NCI-H2029 (cell line): ENCODE results near the gene EXOSC5.
"Not testable (repeated sequence)": the region's sequence is repeated elsewhere in the genome, so short reads cannot be mapped to it uniquely, and the experiment has no call there.

Experiments
- DNase-seq: peaks from one replicate; lab custom pipeline; 2025; lab: John Stamatoyannopoulos, UW

Gene EXOSC5

DNA sequence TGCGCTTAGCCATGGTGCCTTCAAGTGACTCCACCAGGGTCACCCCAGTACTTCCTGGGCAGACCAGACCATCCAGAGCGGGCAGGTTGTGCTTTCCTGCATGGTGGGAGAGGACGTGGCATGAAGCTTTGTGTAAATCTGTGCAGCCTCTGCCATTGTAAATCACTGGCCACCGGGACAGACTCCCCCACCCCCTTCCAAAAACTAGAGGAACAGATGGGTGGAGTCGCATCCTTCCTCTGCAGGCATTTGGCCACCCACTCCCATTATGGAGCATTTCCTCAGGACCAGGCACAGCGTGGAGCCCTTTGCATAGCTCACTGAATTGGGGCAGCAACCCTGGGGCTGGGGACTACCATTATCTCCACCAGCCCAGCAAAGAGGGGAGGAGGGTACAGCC, 8.6 kb upstream of the EXOSC5 start:
- no peak for DNase-seq

DNA sequence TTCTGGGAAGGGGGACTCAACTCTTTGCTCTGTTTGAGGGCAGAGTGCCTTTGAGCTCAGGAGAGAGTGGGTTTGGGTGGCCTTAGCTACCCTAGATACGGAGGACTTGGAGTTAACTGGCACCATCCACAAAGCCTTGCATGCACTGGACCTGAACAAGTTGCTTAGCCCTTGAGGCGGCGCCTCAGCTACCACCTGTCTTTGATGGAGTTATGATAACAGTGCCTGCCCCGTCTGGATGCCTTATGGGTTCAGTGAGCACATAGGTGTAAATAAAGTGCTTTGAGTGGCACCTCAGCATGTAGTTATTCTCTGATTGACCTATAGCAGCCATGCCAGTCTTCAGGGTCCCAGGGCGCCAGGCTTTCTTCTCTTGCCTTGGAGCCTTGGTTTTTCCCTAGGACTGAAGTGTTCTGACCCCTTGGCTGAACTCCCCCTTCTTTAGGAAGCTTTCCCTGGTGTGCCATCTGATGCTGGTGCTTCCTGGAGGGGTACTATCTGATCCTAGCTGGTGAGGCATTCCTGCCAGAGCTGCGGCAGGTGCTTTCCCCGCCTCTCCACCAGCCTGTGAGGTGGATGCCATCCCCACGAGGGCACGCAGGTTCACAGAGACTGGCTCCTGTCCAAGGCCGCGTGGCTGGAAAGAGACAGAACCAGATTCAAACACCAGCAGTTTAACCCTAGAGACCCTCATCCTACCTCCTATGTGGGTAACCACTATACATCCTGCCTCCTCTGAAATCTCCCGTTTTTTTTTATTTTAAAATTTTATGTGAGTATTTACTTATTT, 6.2 kb upstream of the EXOSC5 start:
- peak; percentile 55 for DNase-seq

DNA sequence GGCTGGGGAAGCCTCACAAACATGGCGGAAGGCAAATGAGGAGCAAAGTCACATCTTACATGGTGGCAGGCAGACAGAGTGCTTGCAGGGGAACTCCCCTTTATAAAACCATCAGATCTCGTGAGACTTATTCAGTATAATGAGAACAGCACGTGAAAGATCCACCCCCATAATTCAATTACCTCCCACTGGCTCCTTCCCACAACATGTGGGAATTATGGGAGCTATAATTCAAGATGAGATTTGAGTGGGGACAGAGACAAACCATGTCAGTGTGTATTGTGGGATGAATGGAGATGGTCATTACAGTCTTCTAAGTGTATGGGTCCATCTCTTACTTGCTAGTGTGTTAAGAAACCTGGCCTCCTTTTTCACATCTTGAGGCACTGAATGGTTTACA, 4.9 kb upstream of the EXOSC5 start:
- no peak for DNase-seq

DNA sequence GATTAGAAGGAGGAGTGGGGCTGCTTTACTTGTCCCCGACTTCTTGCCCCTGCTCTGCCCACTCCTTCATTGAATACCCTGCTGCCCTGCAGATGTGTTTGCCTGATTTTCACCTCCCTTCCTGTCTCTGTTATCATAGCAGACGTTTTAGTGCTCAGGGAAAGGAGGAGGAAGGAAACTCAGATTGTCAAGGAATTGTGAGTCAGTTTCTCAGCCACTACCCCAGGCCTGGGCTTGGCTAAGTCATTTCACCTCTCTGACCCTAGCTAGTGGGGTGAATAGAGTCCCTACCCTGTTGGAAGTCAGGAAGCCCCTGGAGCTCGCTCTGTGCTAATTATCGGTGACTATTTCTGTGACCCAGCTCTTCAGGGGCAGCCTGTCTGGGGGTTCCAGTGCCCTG, 4.3 kb upstream of the EXOSC5 start:
- no peak for DNase-seq

DNA sequence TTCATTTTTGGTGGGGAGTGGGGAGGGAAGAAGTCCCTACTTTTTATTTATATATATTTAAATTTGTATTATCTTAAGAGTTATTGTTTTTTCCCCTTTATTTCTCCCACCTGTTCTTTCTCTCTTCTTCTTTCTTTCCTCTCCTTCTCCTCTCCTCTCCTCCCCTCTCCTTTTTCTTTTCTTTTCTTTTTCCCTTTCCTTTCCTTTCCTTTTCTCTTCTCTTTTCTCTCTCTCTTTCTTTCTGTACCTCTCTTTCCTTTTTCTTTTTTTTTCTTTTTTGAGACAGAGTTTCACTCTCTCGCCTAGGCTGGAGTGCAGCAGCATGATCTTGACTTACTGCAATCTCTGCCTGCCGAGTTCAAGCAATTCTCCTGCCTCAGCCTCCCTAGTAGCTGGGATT, 2.4 kb upstream of the EXOSC5 start:
- no peak for DNase-seq

DNA sequence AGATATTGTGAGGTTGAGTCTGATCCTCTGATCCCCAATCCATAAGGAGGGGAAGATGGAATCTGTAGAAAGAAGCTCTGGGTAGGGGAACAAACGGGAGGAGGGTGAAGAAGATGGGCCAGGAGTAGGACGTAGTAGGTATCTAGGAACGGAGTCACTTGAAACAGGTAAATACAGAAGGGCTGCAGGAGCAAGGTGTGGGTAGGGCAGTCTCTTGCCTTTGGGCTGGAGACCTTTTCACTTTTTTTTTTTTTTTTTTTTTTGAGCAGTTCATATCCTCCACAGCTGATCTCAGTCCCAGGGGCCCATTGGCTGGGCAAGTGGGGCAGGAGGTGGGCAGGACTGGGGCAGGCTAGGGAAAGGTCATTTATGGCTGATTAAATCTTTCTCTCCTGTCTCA, 1.9 kb upstream of the EXOSC5 start:
- no peak for DNase-seq

DNA sequence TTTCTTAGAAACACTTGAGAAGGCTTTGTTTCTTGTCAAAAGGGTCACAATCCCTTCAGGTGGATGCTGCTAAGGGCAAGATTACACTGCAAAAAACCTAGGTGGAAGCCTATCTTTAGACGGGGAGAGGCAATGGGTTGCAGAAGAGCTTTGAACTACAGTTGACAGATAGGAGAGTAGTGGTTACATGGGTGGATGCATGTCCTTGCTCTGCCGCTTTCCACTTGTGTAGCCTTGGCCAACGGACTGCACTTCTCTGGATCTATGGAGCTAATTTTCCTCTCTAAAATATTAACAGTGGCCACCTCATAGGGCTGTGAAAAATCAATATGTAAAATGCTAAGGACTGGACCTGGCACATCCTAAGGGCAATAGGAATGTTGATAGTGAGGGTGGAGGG, 1.4 kb upstream of the EXOSC5 start:
- no peak for DNase-seq

DNA sequence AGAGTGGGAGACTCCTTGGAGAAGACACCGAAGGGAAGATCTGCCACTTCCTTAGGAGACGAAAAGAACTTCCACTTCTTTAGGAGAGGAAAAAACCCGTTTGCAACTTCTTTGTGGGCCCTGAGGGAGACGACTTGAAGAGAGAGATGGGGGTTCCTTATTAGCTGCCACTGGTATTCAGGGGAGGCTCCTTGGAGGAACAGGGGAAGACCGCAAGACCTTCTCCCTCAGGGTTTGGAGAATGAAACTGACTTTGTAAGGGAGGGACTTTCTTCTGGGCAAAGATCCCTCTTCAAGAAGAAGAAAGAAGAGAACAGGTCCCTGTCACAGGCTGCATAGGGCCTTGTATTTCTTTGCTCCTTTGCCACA, 875 bp upstream of the EXOSC5 start:
- DNase-seq = no peak

DNA sequence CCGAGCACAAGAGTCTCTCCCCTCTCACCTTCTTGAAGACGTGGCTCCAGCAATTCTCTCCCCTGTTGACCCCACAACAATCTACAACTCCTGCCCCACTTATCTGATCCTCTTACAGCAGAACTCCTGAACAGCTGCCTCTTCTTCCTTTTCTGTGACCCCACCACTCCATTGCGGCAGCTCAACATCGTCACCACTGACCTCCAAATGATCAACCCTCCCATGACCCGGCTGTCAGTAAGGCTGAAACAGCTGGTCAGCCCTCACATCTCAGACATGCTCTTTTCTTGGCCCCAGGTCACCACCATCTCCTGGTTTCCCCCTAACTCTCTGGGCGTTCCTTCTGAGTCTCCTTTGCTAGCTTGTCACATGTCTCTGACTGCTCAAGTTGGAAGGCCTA, 1.8 kb downstream of the EXOSC5 start:
- DNase-seq = no peak

DNA sequence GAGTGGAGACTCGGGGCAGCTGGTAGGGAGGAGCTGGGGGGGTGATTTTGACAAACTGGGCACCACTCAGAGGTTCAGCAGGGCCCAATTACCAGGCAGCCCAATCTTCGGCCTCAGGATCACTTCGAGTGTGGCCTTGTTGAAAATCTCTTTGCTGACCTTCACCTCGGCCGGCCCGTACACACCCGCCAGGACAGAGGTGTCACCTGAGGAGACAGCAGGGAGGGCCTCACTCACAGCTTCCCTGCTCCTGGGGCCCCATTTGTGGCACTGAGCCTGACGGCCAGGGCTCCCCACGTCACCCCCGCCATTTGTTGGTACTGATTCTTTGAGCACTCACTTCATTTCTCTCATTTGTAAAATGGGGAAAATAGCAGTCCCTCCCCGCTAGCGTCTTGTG, 4.4 kb downstream of the EXOSC5 start:
- no peak for DNase-seq

DNA sequence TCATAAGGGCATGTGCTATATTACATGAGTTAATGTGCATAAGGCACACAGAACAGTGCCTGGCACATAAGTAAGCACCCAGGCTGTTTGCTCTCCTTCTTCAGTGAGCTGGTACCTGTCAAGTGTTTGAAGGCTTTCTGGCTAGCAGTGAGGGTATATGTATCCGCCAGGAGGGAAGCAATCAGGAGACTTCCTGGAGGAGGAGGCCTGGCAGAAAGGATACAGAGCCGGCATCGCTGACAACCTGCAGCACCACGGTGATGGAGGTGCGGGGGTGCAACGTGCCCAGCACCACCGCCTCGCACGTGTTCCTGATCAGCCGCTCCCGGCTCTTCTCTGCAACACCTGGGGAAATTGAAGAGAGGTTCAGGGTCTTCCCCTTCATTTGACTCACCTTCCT, 5.5 kb downstream of the EXOSC5 start:
- DNase-seq = no peak

DNA sequence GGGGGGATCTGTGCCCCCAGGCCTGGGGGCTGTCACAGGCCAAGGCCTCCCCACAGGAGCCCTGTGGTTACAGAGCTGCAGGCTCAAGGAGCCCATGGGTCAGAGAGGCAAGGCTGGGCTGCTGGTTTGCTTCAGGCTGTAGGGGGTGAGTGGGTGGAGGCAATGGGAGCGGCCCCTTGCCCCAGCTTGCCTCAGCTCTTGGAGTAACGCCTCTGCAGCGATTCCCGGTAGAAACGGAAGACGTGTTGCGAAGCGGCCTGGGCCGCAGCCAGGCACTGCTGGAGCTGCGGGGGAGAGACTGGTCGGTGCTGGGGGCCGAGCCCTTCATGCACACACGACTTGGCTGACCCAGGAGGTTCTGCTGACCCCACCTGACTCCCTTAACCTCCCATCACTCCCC, 10.7 kb downstream of the EXOSC5 start:
- DNase-seq = no peak

DNA sequence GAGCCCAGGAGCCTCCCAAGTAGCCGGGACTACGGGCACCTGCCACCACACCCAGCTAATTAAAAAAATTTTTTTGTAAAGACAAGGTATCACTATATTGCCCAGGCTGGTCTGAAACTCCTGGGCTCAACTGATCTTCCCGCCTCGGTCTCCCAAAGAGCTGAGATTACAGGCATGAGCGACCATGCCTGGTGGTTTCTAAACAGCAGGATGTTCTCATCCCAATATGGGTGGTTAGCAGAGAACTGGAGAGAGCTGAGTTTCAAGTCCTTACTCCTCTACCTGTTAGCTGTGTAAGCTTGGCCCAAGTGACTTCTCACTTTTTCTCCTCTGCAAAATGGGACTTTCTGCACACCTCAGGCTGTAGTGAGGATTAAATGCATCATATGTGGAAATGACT, 12.8 kb downstream of the EXOSC5 start:
- DNase-seq = no peak

DNA sequence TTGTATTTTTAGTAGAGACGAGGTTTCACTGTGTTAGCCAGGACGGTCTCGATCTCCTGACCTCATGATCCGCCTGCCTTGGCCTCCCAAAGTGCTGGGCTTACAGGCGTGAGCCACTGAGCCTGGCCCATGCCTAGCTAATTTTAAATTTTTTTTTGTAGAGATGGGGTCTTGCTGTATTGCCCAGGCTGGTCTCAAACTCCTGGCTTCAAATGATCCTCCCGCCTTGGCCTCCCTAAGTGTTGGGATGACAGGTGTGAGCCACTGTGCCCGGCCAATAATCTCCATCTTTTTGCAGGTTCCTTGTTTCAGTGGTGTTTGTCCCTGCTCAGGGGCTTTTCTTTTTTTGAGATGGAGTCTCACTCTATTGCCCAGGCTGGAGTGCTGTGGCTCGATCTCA, 15.6 kb downstream of the EXOSC5 start:
- DNase-seq = not testable (repeated sequence)

DNA sequence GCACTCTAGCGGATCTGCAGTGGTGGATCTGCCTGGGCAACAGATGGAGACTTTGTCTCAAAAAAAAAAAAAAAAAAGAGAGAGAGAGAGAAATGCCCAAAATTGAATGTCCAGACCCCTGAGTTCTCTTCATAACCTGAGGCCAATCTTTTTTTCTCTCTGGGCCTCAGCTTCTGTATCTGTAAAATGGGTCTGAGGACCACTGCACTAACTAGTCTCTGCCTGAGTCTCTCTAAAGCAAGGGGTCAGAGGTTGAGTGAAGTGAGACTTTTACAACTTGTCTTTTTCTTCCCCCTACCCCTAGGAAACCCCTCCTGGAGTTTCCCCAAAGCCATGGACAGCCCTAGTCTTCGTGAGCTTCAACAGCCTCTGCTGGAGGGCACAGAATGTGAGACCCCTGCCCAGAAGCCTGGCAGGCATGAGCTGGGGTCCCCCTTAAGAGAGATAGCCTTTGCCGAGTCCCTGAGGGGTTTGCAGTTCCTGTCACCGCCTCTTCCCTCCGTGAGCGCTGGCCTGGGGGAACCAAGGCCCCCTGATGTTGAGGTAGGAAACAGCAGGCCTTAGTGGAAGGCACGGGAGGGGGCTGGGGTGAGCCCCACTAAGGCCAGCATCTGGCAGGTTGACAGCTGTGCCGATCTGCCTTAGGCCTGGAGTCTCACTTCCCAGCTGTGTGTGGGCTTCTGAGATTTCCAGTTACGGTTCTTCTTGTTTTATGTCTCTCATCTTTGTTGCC, 19.0 kb downstream of the EXOSC5 start:
- DNase-seq = no peak

DNA sequence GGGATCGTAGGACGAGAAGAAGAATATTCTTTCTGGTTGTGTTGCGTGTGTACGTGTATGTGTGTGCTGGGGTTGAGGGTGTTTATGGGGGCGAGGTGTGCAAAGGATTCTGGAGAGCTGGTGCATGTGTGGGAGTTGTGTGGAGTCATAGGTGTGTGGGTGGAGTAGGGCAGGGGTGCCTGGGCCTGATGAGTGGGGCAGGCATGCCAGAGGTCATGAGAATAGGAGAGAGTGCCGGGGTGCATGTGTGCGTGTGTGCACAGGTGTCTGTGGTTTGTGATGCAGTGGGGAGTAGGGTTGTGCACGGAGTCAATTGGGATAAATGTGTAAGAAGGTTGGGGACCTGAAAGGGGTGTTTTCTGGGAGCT, 20.2 kb downstream of the EXOSC5 start:
- no peak for DNase-seq

DNA sequence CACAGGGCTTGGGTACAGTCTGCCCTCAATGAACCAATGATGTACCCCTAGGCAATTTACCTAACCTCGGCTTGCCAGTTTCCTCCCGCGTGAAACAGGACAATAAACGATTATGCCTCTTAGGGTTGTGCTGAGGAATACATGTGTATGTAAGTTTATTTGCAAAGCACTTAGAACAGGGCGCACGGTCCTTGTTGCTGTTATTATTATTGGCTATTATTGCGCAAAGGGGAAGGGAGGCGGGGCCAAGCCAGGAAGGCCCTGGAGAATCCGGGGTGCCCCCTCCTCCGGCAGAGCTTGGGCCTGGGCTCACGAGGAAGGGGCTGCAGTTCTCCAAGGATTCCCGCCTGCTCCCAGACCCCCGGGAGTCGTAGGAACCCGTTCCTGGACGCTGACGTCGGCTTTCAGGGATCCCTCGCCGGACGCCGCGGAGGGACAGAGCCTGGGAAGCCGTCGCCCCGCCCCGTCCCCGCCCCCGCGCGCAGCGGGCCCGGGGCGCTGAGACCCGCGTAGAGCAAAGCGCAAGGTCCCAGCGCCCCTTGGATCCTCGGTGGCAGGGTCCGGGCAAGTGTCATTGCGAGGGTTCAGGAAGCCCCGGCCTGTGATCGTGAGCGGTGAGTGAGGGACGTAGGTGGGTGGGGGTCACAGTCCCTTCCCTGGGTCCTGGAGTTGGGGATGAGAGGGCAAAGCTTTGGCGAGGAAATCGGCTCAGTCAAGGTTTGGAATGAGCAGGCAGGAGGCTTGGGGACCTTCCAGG, 20.7 kb downstream of the EXOSC5 start, which contains the start of gene TMEM91:
TSS of gene TMEM91 (plus strand) at position 293 of the 757 bp plus-strand sequence. CDS start 1,777 bp downstream, outside the sequence.
- DNase-seq = peak; percentile 28

DNA sequence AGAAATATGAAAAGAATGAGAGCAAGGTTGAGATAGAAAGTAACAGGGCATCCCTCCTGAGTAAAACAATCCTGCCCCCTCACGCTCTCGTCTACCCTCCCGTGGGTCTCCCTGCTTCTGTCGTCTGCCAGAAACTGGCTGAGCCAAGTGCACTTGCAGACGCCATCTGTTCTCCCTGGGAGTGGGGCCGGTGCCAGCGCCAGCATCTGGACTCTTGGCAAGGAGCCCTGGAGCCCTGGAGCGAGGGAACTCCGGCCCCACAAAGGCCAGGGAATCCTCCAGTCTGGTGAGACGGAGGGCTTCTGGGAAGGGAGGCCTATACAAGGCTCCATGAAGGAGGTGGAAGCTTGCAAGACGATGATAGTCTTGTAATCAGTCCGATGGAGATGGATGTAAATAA, 23.2 kb downstream of the EXOSC5 start:
- peak; percentile 94 for DNase-seq

DNA sequence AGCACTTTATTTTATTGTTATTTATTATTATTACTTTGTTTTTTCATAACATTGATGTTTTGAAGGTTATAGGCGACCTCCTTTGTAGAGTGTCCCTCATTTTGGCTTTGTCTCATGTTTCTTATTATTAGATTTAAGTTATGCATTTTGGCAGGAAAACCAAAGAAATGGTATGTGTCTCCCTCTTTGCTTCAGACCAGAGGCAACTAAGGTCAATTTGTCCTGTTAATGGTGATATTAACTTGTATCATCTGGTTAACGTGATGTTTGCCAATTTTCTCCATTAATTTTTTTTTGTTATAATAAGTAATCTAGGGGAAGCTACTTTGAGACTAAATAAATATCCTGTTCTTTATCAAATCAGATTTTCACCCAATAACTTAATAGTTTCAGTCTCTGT, 24.7 kb downstream of the EXOSC5 start:
- no peak for DNase-seq

DNA sequence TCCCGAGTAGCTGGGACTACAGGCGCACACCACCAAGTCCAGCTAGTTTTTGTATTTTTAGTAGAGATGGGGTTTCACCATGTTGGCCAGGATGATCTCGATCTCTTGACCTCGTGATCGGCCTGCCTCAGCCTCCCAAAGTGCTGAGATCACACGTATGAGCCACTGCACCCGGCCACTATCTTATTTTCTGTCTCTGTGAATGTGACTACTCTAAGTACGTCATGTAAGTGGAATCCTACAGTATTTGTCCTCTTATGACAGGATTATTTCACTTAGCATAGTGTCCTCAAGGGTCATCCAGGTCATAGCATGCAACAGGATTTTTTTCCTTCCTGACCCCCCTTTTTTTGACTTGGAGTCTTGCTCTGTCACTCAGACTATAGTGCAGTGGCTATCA, 25.6 kb downstream of the EXOSC5 start:
- DNase-seq = no peak

DNA sequence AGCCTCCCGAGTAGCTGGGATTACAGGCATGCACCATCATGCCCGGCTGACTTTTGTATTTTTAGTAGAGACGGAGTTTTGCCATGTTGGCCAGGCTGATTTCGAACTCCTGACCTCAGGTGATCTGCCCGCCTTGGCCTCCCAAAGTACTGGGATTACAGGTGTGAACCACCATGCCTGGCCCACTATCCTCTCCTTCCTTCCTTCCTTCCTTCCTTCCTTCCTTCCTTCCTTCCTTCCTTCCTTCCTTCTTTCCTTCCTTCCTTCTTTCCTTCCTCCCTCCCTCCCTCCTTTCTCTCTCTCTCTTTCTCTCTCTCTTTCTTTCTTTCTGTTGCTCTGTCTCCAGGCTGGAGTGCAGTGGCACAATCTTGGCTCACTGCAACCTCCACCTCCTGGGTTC, 26.0 kb downstream of the EXOSC5 start:
- DNase-seq = not testable (repeated sequence)

DNA sequence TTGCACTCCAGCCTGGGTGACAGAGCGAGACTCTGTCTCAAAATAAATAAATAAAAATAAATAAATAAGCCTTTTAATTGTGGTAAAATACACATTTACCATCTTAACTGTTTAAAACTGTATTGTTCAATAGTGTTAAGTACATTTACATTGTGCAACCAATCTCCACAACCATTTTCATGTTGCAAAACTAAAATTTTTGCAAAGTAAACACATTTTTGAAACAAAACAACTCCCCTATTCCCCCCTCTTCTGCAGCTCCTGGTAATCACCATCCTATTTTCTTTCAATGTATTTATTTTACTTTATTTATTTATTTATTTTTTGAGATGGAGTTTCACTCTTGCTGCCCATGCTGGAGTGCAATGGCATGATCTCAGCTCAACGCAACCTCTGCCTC, 27.4 kb downstream of the EXOSC5 start:
- no peak for DNase-seq

DNA sequence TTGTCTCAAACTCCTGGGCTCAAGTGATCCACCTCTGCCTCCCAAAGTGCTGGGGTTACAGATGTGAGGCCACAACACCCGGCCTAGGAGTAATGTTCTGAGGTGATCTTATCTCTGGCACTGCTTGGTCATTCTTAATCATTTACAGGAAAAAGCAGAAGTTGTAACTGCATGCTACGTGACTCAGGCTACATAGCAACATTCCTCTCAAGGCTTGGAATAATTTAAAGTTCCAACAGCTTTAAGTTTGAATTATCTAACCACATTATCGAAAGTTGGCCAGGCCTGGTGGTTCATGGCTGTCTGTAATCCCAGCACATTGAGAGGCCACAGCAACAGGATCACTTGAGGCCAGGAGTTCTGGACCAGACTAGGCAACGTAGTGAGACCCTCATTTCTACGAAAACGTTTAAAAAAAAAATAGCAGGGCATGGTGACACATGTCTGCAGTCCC, 29.3 kb downstream of the EXOSC5 start:
- DNase-seq = no peak
